ENCODE results near the gene OR51I1.

GRCh38 chr11:5405173-5405572 is 36.1 kb downstream of the OR51I1 start:
- TF ChIP-seq CTCF (IDR thresholded peaks at IDR 0.05) = no peak
- no peak for TF ChIP-seq POLR2A (IDR thresholded peaks at IDR 0.05)
